K562 (cell line): ENCODE data around the gene PLAC1. TPM values are rescaled to one million over a fixed set of nuclear protein-coding genes. Genes with fewer than 3 reads are reported as not detected.
A peak's percentile ranks its signal among the peaks of the same experiment; 100 is the strongest.

ENCODE experiments used
- ATAC-seq: fragments of 200-7000 bp; cut with Tn5 transposase; 3 replicates; pipeline ENCODE4 v1.9.1; 2020; ENCODE audit warnings: moderate library complexity
- BruUV-seq: library from RNA; stranded (reverse); fragments of 400-500 nt; replicated peaks from 2 replicates; lab custom pipeline; 2021; lab: Mats Ljungman, UMichigan
- CTCF ChIA-PET: fragments of 300-600 bp; formaldehyde crosslinking; extraction: SDS; loops from one replicate; lab custom pipeline; 2021; ENCODE audit warnings: low intra/inter-chr PET ratio; lab: Yijun Ruan, JAX
- POLR2A ChIA-PET: fragments of 300-600, 350-650 bp; sonication (Branson Sonifier 250); formaldehyde crosslinking; extraction: SDS; loops from one replicate; lab custom pipeline; 2021; ENCODE audit warnings: antibody characterized with exemption, inconsistent platforms; lab: Yijun Ruan, JAX
- DNase-seq, 4 experiments: peaks; one replicate each; pipeline versions ENCODE4 v3.0.0 to v3.0.0-alpha.2; 2011 to 2018; ENCODE audit warnings: low spot score in 3 of 4, mixed read lengths in 3 of 4; ENCODE audit errors: extremely low read depth in 1 of 4
- FAIRE-seq: peaks from 2 replicates; lab custom pipeline; 2011; peaks lifted over from hg19 to GRCh38; lab: Jason Lieb, UNC
- H2AFZ ChIP-seq: 2 replicates; pipeline ENCODE4 v1.6.0; 2011; ENCODE audit warnings: low read depth, low read length, control low read depth, inconsistent platforms
- H3K27ac ChIP-seq: fragments of 200-600 bp; 3 replicates; pipeline ENCODE4 v1.8.0; 2011; ENCODE audit warnings: low read depth, mild to moderate bottlenecking, control low read depth, inconsistent platforms, low read length, moderate library complexity, mixed read lengths; ENCODE audit errors: extremely low read depth
- H3K27me3 ChIP-seq, 2 experiments: fragments of 300-600 bp in 1 of 2; 2 replicates in 1 of 2; 3 replicates in 1 of 2; pipeline versions ENCODE4 v1.6.0 to v1.8.0; 2011; ENCODE audit warnings: inconsistent platforms in 2 of 2, low read length in 2 of 2, mild to moderate bottlenecking in 1 of 2, mixed read lengths in 1 of 2, moderate library complexity in 1 of 2; ENCODE audit not compliant: control insufficient read depth in 2 of 2, insufficient read depth in 2 of 2
- H3K36me3 ChIP-seq: fragments of 300-600 bp; 3 replicates; pipeline ENCODE4 v1.8.0; 2011; ENCODE audit warnings: mild to moderate bottlenecking, low read length, inconsistent platforms; ENCODE audit not compliant: control insufficient read depth, insufficient read depth
- H3K4me1 ChIP-seq, 2 experiments: fragments of 200-600 bp in 1 of 2; replicated peaks in 1 of 2; 2 replicates in 1 of 2; 3 replicates in 1 of 2; pipeline versions ENCODE4 v1.5.1 to v1.8.0; 2011; ENCODE audit warnings: inconsistent platforms in 2 of 2, low read length in 2 of 2, mild to moderate bottlenecking in 1 of 2, mixed read lengths in 1 of 2, moderate library complexity in 1 of 2; ENCODE audit not compliant: control insufficient read depth in 2 of 2, insufficient read depth in 2 of 2
- H3K4me2 ChIP-seq: 2 replicates; pipeline ENCODE4 v1.6.1; 2011; ENCODE audit warnings: low read length, control low read depth, inconsistent platforms, mixed read lengths; ENCODE audit not compliant: insufficient read depth
- H3K4me3 ChIP-seq: fragments of 200-600 bp; sonication (generic), shearing (Covaris generic); 2 replicates; pipeline ENCODE4 v1.5.1; 2016; ENCODE audit warnings: control low read depth, inconsistent platforms
- H3K79me2 ChIP-seq: fragments of 200-600 bp; 3 replicates; pipeline ENCODE4 v1.8.0; 2011; ENCODE audit warnings: low read length, inconsistent platforms; ENCODE audit not compliant: control insufficient read depth, insufficient read depth
- H3K9ac ChIP-seq, 2 experiments: 2 replicates each; pipeline versions ENCODE4 v1.6.0 to v1.6.1; 2011; ENCODE audit warnings: low read depth in 2 of 2, low read length in 2 of 2, control low read depth in 1 of 2, inconsistent platforms in 1 of 2, mild to moderate bottlenecking in 1 of 2, mixed read lengths in 1 of 2; ENCODE audit not compliant: insufficient read depth in 1 of 2
- H3K9me1 ChIP-seq: one replicate; pipeline ENCODE4 v1.6.0; 2011; ENCODE audit warnings: inconsistent platforms, mild to moderate bottlenecking, low read length, moderate library complexity; ENCODE audit not compliant: control insufficient read depth, insufficient read depth
- H3K9me3 ChIP-seq: replicated peaks from 2 replicates; pipeline ENCODE4 v1.5.1; 2011; ENCODE audit warnings: low read depth, low read length, inconsistent platforms; ENCODE audit not compliant: control insufficient read depth, insufficient read depth
- H4K20me1 ChIP-seq: replicated peaks from 2 replicates; pipeline ENCODE4 v1.6.1; 2011; ENCODE audit warnings: low read length, inconsistent platforms, mixed read lengths; ENCODE audit not compliant: control insufficient read depth, insufficient read depth
- BDP1 ChIP-seq: IDR thresholded peaks from 3 replicates; pipeline ENCODE4 v1.6.1; 2011; ENCODE audit not compliant: insufficient read length, insufficient read depth
- ELF1 ChIP-seq: fragments of 200-800 bp; sonication (Bioruptor generic); IDR thresholded peaks from 2 replicates; pipeline ENCODE4 v1.6.1; 2016; ENCODE audit warnings: missing genetic modification characterization, missing compliant biosample characterization
- ETV6 ChIP-seq, 3 experiments: fragments of 150-350 bp in 1 of 3; sonication (generic) in 1 of 3; formaldehyde crosslinking in 1 of 3; IDR thresholded peaks; 2 replicates each; pipeline versions ENCODE4 v1.6.1 to v1.8.0; 2014 to 2022; ENCODE audit warnings: borderline replicate concordance in 2 of 3, low read depth in 2 of 3, antibody characterized with exemption in 1 of 3, low read length in 1 of 3, mild to moderate bottlenecking in 1 of 3, missing genetic modification reagents in 1 of 3
- PBX2 ChIP-seq, 2 experiments: IDR thresholded peaks in 1 of 2; conservative IDR thresholded peaks in 1 of 2; 2 replicates each; pipeline ENCODE4 v1.6.1; 2016; ENCODE audit warnings: low read depth in 2 of 2, mild to moderate bottlenecking in 1 of 2, missing compliant biosample characterization in 1 of 2, missing genetic modification characterization in 1 of 2, moderate library complexity in 1 of 2
- PKNOX1 ChIP-seq: fragments of 450-650 bp; IDR thresholded peaks from 2 replicates; pipeline ENCODE4 v1.6.1; 2016
- POLR2G ChIP-seq: fragments of 200-400 bp; formaldehyde crosslinking; IDR thresholded peaks from 2 replicates; pipeline ENCODE4 v1.6.1; 2017; ENCODE audit warnings: low read depth, mild to moderate bottlenecking, antibody characterized with exemption, low read length, moderate library complexity
- RBM22 ChIP-seq: fragments of 200-400 bp; formaldehyde crosslinking; IDR thresholded peaks from 2 replicates; pipeline ENCODE4 v1.6.1; 2018; ENCODE audit warnings: low read length, low read depth; ENCODE audit not compliant: poor library complexity, severe bottlenecking
- SMC3 ChIP-seq: conservative IDR thresholded peaks from 2 replicates; pipeline ENCODE4 v1.6.1; 2011; ENCODE audit warnings: low read depth, low read length, improper control_type of control experiment; ENCODE audit not compliant: insufficient read depth
- ZBED1 ChIP-seq: IDR thresholded peaks from 2 replicates; pipeline ENCODE4 v1.6.1; 2014
- ZNF398 ChIP-seq: fragments of 250-450 bp; sonication (Bioruptor Pico); IDR thresholded peaks from 2 replicates; pipeline ENCODE4 v1.8.0; 2021; ENCODE audit warnings: moderate library complexity, mild to moderate bottlenecking, inconsistent platforms
- ZSCAN32 ChIP-seq: fragments of 450-650 bp; formaldehyde crosslinking; IDR thresholded peaks from 2 replicates; pipeline ENCODE4 v1.4.0; 2020; ENCODE audit warnings: mild to moderate bottlenecking, moderate library complexity
- WGBS: fragments of 100-300 bp; shearing (Covaris generic); methylation state at CpG from one replicate; pipeline ENCODE4 v1.1.6; 2016; ENCODE audit warnings: low coverage, mixed read lengths; ENCODE audit not compliant: insufficient coverage; ENCODE audit errors: missing lambda C conversion rate; 5-methylcytosine and 5-hydroxymethylcytosine counted together
- in situ Hi-C: fragments of 300-500 bp; cut with MboI; formaldehyde crosslinking; loops from 4 replicates; pipeline ENCODE4 v1.15.0; 2018; ENCODE audit warnings: inconsistent platforms, mixed read lengths
- intact Hi-C: fragments of 100-400 bp; cut with micrococcal nuclease; formaldehyde crosslinking; loops from 2 replicates; pipeline ENCODE4 v1.14.2; 2022
- polyA plus RNA-seq, 8 experiments: library from polyadenylated mRNA; depleted of rRNA in 4 of 8; stranded (reverse) in 5 of 8; unstranded in 3 of 8; fragments of >200 nt; fragmentation: Nextera tagmentation in 2 of 8; fragmentation: Illumina TruSeq in 1 of 8; extraction: Ambion mirVana in 2 of 8; extraction: Trizol in 1 of 8; gene quantifications; 2 replicates each; pipeline versions ENCODE4 v1.2.1 to v1.2.3, GENCODE V29; 2011 to 2014; ENCODE audit warnings: inconsistent platforms in 1 of 8, missing spikeins in 1 of 8
- total RNA-seq, 7 experiments: library from RNA; depleted of rRNA in 6 of 7; stranded (reverse); fragments of >200 nt in 6 of 7; fragmentation: Illumina TruSeq in 2 of 7; extraction: Trizol in 2 of 7; gene quantifications; 2 replicates each; pipeline versions ENCODE4 v1.2.1 to v1.2.3, GENCODE V29; 2011 to 2021; ENCODE audit warnings: low replicate concordance in 1 of 7
- TF ChIP-seq, protein P1 (sequence below): fragments of 250-450 bp; sonication (Bioruptor Pico); IDR thresholded peaks from 2 replicates; pipeline ENCODE4 v1.5.0; 2021; ENCODE audit warnings: mild to moderate bottlenecking, moderate library complexity

PLAC1 gene
- total and polyA plus RNA-seq, 9 of the 15 experiments (the other 6 are each of a cell fraction or from before 2014, with no cell fraction given) = 0.82 to 9.1 (median 1.7) TPM

- 0% methylated on average over 2 of the region's 2 CpGs for WGBS
- no peaks in the 10 kb centered on the region; a peak in 1 of 5 replicates for H3K27me3 ChIP-seq
- H3K79me2 ChIP-seq = no peaks in the 10 kb centered on the region
- H2AFZ ChIP-seq = no peak overlapping the region
- H3K9ac ChIP-seq = no peak overlapping the region
- DNase-seq = no peak
- no peak for ATAC-seq
- POLR2A ChIA-PET = interaction anchor here (0.6 to 1.0 kb wide), 2 partner anchors 14 to 182 kb away, joined by 3 to 4 read pairs; no protein-coding TSS in a partner anchor
- BruUV-seq = no TSS peak
- H3K4me1 ChIP-seq = peaks cover 0 to 13% of the 10 kb centered on the region in 2 experiments; a peak in 2 of 5 replicates
- no peaks in the 10 kb centered on the region for H3K9me3 ChIP-seq
- no peaks in the 10 kb centered on the region for H3K36me3 ChIP-seq
- H3K9me1 ChIP-seq = no peaks in the 10 kb centered on the region
- intact Hi-C loops = no loop called here
- H3K4me3 ChIP-seq = no peak overlapping the region
- H3K27ac ChIP-seq = no peak overlapping the region
- no peak overlapping the region for H3K4me2 ChIP-seq
- H4K20me1 ChIP-seq = no peaks in the 10 kb centered on the region
- no peak for FAIRE-seq
- in situ Hi-C loops = no loop called here
- CTCF ChIA-PET = no interaction called here
- no peak for TF ChIP-seq ETV6 (IDR thresholded peaks at IDR 0.05; ENCODE audit: borderline replicate concordance in 1 of 2, low read depth in 2 of 2, low read length in 1 of 2)
- TF ChIP-seq ETV6 (CRISPR knock-in tag; IDR thresholded peaks at IDR 0.05; ENCODE audit: borderline replicate concordance) = no peak
- TF ChIP-seq RBM22 = no peak
- no peak for TF ChIP-seq SMC3
- TF ChIP-seq ZBED1 = no peak
- TF ChIP-seq, protein P1, sequence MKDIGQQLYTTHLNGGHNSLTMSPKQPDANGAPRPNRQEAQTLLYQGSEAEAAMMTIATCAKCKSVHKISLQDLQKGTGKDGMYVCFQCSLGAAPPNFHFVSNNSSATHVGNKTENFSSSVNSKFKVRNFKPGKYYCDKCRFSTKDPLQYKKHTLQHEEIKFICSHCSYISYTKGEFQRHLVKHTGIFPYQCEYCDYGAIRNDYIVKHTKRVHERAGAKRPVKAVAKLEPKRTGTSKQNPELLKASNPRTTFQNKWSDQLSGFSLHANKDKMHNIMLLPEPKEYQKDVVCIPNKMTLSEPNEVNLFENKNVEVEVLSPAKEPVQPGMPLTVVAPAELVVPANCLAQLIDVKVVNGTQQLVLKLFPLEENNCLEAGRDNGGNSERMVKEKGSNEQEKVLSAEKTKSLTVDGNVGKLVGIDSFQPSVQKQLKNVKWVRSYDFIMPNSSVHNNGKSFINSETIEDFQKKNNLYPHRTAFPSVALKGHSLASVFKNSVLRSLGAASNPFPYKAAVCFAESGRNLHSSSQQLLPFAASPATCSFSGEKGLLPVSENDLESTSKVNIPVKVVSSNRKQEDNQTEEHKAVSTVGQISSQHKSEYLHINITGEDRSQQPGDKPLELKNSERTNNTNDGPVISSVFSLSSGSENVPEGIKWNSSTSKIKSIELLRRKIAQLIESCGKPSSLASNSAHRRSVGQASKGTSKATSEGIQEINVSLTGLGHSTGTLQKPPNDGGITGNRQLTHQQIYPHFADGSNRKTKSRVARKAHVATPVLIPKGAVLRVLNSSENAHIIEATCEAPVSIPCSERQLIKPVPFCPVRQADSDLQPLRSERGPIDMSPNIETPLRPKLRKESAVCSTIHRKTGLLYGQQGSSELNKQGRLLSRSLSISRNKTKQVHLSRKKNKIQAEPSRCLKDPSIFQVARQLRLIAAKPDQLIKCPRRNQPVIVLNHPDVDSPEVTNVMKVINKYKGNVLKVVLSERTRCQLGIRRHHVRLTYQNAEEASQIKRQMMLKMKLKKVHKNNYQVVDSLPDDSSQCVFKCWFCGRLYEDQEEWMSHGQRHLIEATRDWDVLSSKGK (CRISPR knock-in tag) = no peak
- TF ChIP-seq ELF1 (tag) = 0 out of 2 replicates have a peak, but pooled peaks have one; percentile 21
- no peak for TF ChIP-seq ZSCAN32 (CRISPR knock-in tag)
- TF ChIP-seq PBX2 (CRISPR knock-in tag; IDR thresholded peaks at IDR 0.05; ENCODE audit: low read depth) = no peak
- peak; percentile 28; the same call in 1 of the 2 replicates for TF ChIP-seq PBX2 (tag; conservative IDR thresholded peaks at IDR 0.05; ENCODE audit: low read depth)
- TF ChIP-seq ZNF398 (CRISPR knock-in tag) = no peak
- no peak for TF ChIP-seq POLR2G
- peak; percentile 27; the same call in 1 of the 2 replicates for TF ChIP-seq PKNOX1
- TF ChIP-seq BDP1 = no peak
Observed at GRCh38 chrX:134570899-134571298, 87.4 kb downstream of the PLAC1 start.
